CD4-positive, alpha-beta T cell treated with Interleukin-6 for 4 hours (primary cell): ENCODE measurements around the gene ATF2.
"Not testable (repeated sequence)": the region's sequence is repeated elsewhere in the genome, so short reads cannot be mapped to it uniquely, and the experiment has no call there.

Experiments
- DNase-seq: peaks from one replicate; pipeline ENCODE4 v3.0.0-alpha.2; 2020; ENCODE audit warnings: mixed read lengths

Gene ATF2

DNA sequence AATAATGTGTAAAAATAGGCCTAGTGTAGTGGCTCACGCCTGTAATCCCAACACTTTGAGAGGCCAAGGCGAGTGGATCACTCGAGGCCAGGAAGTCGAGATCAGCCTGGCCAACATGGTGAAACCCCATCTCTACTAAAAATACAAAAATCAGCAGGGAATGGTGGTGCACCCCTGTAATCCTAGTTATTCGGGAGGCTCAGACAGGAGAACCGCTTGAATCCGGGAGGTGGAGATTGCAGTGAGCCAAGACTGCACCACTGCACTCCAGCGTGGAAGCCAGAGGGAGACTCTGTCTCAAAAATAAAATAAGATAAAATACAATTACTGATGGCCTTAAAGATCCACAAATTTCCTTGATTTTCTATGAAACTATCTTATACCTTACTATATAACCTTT, 3.8 kb downstream of the ATF2 start:
- no peak for DNase-seq

DNA sequence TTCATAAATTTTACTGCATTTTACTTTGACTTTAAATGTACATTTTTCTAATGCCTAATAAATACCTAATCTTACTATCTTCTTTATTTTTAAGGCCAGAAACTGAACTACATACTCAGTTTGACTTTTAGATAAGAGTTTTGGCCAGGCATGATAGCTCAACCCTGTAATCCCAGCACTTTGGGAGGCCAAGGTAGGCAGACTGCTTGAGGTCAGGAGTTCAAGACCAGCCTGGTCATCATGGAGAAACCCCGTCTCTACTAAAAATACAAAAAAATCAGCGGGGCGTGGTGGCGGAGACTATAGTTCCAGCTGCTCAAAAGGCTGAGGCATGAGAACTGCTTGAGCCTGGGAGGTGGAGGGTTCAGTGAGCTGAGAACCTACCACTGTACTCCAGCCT, 9.1 kb downstream of the ATF2 start:
- DNase-seq: no peak

DNA sequence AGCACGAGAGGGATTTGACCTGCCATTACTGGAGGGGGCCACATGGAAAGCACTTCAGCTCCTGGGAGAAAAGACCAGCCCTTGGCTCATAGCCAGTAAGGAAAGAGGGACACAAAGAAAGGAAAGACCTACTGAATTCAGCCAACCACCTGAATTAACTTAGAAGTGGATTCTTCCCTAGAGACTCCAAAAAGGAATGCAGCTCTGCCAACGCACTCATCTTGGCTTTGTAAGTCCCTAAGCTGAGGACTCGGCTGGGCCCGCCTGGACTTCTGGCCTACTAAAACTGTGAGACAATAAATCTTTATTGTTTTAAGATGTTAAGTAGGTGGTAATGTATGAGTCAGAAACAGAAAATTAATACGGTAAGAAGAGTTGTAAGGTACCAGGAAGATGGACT, 11.5 kb downstream of the ATF2 start:
- DNase-seq: no peak

DNA sequence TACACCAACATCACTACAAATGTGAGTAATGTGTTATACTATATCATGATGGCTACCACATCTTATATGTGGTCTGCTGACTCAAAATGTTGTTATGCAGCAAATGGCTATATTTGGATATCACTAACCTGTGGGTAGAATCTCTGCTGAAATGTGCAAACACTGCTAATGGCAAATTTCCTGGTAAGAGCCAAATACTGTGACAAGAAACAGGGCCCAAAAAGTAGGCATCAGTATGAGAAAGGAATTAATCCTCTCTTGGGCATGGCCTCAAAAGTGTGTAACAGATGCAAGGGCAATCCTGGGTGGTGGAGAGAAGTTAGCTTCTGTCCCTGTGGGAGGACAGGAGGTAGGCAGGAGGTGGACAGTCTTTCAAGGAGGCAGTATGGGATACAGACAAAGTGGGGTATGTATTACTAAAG, 13.3 kb downstream of the ATF2 start:
- DNase-seq: no peak

DNA sequence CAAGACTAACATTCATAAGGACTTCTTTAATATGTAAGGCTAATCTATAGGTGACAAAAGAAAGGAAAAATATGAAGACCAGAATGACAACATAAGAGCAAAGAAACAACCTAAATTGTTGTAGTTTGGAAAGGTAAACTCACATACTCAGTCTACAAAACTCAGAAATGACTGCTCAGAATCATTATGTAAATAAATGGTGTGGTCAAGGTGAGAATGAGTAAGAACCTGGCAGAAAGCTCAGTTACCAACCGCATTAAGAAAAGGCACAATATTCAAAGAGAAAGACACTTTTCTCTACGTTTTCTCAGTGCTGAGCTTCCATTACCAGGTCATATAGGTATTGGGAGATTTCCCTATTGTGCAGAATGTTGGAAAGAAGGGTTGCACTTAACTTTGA, 15.8 kb downstream of the ATF2 start:
- DNase-seq: no peak

DNA sequence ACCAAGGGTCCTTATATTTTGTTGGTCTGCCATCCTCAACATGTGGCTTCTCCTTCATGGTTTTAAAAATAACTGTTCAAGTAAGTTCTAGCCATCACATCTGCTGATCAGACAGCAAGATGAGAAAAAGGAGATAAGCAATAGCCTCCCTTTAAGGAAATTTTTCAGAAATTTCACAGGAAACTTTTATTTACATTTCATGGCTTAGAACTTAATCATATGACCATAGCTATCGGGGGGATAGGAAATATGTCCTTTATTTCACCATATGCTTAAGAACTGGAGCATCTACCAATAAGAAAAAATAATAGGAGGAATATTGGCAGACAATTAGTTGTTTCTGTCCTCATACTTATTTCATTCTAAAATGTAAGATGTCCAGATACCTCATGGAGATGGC, 16.2 kb downstream of the ATF2 start:
- no peak for DNase-seq

DNA sequence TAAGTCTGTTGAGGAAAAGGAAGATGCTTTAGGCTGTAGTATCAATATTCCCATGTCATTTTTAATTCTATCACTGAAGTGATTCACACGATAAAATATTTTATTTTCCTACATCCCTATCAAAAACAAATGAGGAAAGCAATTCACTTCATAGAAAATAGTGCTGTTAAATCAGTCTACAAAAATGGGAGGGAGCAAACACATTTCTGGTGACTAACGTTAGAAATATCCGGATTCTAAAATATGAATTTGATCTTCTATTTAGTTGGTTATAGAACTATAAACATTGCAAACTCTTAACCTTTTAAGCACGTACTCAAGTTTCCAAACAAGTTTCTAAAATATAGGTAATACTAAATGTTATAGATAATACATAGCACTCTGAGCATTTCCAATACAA, 20.8 kb downstream of the ATF2 start:
- DNase-seq: no peak

DNA sequence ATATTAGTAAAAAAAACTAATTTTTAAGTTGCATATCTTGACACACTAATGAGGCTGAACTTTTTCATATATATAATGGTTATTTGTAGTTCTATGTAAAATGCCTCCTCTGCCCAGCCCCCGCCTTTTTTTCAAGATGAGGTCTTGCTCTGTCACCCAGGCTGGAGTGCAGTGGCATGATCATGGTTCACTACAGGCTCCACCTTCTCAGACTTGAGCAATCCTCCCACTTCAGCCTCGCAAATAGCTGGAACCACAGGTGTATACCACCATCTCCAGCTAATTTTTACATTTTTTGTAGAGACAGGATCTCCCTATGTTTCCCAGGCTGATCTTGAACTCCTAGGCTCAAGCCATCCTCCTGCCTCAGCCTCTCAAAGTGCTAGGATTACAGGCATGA, 24.3 kb downstream of the ATF2 start:
- no peak for DNase-seq

DNA sequence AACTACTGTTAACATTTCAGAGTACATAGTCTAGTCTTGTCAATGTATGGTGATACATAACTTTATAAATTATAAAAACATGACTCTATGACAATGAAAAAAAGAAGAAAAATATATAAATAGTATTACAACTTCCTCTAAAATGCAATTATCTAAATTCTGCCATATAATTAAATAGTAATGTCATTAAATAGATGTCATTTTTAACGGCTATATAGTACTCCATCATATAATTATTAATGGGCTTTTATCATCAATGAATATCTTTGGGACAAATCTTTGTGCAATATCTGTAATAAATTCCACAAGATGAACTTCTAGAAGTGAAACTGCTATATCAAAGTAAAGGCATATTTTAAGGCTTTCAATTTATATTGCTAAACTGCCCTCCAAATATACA, 24.8 kb downstream of the ATF2 start:
- DNase-seq: no peak

DNA sequence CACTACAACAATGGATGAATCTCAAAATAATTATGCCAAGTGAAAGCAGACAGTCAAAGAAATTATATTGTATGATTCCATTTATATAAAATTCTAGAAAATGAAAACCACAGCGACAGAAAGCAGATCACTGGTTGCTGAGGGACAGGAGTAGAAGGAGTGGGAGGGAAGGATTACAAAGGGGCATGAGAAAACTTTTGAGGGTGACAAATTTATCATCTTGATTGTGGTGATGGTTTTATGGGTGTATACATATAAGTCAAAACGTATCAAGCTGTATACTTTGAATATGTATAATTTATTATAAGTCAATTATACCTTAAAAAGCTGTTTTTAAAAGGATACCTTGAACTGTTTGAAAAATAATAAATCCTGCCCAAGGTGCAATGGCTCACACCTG, 27.7 kb downstream of the ATF2 start:
- DNase-seq: no peak

DNA sequence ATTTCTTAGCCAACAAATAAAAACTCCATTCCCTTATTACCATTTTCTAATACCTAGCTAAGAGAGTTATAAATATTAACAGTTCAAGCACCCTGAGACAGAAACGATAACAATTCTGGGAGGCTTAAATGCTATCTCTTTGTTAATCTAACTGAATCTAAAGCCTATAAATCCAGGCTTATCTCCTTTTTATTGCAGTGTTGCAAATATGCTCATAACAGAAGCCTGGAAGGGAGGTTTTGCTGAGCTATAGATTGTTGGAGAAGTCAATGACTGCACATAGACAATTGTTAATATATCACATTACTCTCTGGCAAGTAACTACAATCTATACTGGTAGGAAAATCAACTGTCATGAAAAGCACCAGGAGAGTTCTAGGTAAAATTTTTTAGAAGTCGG, 30.2 kb downstream of the ATF2 start:
- no peak for DNase-seq

DNA sequence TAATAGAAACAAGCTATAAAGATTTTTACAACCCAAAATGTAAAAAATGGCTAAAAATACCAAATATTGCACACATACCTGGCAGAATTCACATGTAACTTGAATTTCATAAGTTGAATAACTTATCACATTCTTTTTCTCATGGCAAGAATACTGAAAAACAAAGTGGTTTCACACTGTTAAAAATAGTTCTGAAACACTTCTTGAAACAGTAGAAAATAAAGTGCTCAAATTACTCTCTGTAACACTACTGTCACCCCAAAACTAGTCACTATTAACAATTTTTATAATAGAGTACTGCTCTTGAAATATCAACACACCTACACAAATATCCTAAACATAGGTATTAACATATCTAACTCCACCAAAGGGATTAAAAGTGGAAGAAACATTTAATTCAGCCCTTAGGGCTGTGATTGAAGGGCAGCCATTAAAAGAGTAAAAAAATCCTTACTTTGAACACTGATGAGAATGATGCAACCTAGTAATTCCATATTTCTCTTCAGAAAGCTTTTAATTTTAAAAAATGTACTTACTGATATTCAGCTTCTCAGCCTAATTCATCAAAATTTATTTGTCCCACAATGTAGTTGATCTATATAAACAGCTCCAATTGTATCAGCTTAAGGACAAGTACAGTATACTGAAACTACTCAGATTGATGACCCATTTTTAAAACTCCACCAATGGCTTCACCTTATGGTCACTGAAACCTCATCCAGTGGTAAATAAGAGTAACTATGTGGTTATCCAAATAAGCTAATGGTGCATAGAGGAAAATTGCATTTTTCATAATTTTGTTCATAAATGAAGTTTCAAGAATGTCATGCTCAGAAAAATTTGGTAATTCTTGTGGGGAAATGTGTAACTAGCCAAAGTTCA, 31.4 kb downstream of the ATF2 start:
- DNase-seq: no peak

DNA sequence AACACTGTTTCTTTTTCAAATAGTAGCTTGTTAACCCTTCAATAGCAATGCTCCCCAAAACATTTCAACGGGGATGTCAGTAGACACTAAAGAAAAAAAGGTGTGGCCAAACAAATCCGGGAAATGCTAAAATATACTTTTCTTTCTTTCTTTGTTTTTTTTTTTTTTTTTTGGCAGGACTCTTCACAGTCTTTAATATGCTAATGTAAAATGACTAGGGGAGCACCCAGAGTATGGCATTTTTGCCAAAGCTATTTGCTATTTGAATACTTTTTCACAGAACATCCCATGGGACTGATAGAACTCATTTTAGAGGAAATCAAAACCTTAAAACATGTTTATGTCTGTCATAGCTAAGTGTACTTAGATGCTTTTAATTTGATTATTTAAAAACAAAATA, 32.1 kb downstream of the ATF2 start:
- DNase-seq: no peak

DNA sequence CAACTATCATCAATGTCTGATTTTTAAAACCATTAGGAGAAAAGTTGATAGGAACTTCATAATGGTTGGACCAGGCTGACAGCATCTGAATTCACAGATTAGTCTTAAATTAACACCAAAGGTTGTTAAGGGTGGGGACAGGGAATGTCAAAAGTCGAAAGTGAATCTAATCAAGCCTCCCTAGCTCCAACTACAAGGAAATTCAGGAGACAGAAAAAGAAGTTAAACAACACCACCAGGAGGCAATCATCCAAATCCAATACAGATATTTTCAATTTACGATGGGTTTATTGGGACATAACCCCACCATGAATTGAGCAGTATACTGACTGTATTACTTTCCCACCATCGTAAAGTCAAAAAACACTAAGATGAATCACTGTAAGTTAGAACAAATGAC, 32.8 kb downstream of the ATF2 start:
- no peak for DNase-seq

DNA sequence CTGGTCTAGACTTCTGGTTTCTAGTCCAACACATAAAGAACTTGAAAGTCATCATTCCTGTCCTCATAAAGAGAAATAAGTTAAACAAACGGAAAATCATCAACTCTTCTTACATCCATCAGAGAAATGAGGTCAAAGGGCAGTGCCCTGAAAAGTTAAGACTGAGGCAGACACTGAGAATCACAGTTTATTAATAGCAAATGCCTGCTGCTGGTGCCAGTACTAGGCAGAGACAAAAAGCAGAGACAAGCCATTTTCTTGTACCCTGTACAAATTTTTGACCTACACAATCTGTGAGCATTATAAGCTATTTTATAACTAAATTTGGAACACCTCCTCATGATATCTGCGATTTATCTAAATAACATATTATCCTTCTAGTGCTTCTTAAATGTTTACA, 36.8 kb downstream of the ATF2 start:
- no peak for DNase-seq

DNA sequence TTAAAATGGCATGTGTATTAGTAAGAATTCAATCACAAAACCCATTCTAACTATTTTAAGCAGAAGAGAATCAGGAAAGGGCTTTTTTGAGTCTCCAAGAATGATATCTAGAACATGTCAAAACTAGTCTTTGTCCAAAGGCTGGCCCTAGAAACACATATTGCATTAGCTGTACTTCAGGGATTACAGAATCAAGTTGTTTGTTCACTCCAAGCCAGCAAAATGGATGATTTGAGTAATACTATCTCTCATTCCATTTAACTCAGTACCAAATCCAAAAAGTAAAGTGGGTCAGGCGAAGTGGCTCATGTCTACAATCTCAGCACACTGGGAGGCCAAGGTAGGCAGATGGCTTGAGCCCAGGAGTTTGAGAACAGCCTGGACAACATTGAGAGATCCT, 41.3 kb downstream of the ATF2 start:
- no peak for DNase-seq

DNA sequence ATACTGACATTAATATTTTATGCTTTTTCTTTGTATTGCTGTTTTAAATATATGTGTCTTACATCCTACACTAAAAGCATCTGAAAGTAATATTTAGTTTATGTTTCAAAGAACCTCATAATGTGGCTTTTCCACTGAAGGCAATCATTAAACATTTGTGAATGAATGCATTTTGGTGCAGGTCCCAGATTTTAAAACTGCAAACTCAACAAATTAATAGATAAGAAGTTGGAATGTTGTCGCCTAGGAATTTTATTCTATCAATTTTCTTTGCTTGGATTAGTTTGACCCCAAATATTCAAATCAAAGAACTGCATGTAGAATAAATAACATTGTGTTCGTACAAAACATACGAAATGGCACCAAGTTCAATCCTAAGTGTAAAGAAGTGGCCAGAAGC, 44.7 kb downstream of the ATF2 start:
- no peak for DNase-seq

DNA sequence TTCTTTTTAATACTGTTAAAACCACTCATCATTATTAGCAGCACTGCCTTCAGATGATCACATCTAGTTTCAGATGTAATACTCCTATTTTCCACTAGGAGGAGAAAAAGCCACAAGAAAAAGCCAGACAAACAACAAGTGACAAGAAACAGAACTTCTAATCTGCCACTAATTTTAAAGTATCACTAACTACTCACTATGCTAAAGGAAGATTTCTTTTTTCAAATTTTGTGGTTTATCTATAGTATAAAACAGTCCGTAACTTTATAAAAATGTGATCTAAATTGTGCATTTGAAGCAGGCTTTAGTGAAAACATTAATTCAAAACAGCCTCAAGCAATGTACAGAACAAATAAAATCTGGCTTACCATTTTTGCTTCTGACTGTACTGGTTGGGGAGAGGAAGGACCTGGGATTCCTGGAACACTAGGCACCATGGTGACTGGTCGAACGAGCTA, 56.8 kb downstream of the ATF2 start:
- DNase-seq: no peak

DNA sequence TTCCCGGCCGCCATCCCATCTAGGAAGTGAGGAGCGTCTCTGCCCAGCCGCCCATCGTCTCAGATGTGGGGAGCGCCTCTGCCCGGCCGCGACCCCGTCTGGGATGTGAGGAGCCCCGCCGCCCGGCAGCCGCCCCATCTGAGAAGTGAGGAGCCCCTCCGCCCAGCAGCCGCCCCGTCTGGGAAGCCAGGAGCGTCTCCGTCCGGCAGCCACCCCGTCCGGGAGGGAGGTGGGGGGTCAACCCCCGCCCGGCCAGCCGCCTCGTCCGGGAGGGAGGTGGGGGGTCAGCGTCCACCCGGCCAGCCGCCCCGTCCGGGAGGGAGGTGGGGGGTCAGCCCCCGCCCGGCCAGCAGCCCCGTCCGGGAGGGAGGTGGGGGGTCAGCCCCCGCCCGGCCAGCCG, 59.9 kb downstream of the ATF2 start:
- DNase-seq: not testable (repeated sequence)

DNA sequence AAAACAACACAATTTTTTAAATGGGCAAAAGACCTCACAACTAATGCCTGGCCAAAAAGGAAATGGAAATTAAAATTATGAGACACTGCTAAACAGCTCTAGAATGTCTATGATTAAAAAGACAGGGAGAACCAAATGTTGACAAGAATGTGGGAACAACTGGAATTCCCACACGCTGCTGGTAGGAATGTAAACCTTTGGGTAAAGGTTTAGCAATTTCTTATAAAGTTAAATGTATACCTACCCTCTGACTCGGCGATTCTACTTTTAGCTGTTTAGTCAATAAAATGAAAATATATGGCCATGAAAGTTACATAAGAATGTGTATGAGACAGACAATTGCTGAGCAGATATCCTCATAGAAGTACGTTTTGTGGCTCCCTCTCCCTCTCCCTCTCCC, 60.9 kb downstream of the ATF2 start:
- DNase-seq: no peak

DNA sequence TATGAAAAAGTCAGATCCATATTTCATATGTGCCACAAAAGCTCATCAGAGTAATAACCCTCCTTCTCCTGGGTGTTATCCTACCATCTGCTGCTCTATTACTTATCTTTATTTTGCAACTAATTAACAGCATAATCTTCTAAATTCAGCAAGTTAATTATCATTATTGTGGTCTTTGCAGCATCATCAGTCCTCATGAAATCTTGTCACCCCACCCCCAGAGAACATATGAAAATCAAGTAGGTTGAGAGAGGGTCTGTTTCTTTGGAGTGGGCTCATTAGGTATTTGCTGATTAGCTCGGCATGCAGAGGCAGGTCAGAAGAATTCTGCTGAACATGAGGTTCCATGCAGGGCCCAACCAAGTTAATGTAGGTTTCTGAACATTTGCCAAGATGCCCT, 64.8 kb downstream of the ATF2 start:
- DNase-seq: no peak

DNA sequence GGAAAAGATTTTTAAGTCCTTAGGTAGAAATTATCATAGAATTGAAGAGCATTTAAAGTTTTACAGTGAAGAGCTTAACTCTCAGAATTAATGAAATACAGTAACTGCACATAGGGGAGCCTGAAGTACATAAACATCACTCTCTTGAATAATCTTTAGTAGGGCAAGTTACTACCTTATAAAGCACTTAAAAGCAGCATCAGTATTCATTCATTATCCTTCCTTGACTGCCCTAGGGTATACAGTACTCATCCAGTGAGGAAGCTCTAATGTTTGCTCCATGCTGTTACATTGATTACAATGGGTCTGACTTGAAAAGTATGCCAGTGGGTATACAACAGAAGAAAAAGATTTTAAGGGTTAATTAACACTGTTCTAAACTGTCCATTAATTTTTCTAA, 66.5 kb downstream of the ATF2 start:
- DNase-seq: no peak

DNA sequence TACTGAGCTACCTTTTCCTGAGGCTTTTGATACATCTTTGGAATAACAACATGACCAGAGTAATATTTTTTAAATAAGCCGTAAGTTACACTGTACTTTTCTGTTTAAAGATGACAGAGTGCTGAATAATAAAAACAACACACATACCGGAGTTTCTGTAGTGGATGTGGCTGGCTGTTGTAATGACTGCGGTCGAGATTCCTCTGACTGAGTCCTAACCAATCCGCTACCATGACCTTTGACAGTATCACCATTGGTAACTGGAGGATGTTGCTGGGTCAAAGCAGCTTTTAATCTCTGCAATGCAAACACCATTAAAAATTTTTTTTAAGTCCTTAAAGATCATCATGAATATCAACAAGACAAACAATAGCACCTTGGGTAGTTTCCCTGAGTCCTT, 70.7 kb downstream of the ATF2 start:
- DNase-seq: no peak

DNA sequence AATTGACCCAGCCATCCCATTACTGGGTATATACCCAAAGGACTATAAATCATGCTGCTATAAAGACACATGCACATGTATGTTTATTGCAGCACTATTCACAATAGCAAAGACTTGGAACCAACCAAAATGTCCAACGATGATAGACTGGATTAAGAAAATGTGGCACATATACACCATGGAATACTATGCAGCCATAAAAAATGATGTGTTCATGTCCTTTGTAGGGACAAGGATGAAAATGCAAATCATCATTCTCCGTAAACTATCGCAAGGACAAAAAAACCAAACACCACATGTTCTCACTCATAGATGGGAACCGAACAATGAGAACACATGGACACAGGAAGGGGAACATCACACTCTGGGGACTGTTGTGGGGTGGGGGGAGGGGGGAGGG, 83.9 kb downstream of the ATF2 start:
- not testable (repeated sequence) for DNase-seq

DNA sequence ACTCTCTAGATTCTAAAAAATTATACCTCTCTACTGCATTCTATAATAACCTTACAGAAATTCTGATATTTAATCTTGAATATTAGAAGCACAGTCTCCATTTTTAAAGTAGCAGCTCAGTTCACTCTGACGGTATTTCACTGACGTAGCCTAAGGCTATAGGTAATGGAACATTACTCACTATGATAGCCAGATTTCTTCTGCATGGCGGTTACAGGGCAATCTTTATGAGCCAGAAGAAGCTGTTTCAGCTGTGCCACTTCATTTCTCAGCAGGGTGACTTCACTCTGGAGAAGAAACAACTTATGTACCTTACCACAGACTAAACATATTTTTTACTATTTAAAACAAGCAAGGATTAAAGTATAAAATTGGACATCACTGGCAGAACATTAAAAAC, 87.5 kb downstream of the ATF2 start:
- DNase-seq: no peak
